H7 (cell line): Measurements from ENCODE around the gene PPM1N. TPM values are rescaled to one million over a fixed set of nuclear protein-coding genes. Genes with fewer than 3 reads are reported as not detected.

ENCODE experiments used
- DNase-seq: peaks from one replicate; pipeline ENCODE4 v3.0.0; 2012
- H3K27me3 ChIP-seq: 2 replicates; pipeline ENCODE4 v1.6.0; 2011; ENCODE audit warnings: mild to moderate bottlenecking, low read length; ENCODE audit not compliant: control insufficient read depth, insufficient read depth
- H3K36me3 ChIP-seq: replicated peaks from 2 replicates; pipeline ENCODE4 v1.5.1; 2011; ENCODE audit warnings: low read length; ENCODE audit not compliant: control insufficient read depth, insufficient read depth
- H3K4me3 ChIP-seq: 2 replicates; pipeline ENCODE4 v1.5.1; 2011; ENCODE audit warnings: low read depth, mild to moderate bottlenecking, control low read depth, low read length, moderate library complexity; ENCODE audit not compliant: insufficient read depth
- total RNA-seq: library from RNA; depleted of rRNA; stranded (reverse); fragments of >200 nt; shearing (Covaris generic); gene quantifications from 2 replicates; pipeline ENCODE4 v1.2.3, GENCODE V29; 2014

PPM1N gene
- total RNA-seq, 1 experiment from 2014 or later: 4.0 TPM

DNA sequence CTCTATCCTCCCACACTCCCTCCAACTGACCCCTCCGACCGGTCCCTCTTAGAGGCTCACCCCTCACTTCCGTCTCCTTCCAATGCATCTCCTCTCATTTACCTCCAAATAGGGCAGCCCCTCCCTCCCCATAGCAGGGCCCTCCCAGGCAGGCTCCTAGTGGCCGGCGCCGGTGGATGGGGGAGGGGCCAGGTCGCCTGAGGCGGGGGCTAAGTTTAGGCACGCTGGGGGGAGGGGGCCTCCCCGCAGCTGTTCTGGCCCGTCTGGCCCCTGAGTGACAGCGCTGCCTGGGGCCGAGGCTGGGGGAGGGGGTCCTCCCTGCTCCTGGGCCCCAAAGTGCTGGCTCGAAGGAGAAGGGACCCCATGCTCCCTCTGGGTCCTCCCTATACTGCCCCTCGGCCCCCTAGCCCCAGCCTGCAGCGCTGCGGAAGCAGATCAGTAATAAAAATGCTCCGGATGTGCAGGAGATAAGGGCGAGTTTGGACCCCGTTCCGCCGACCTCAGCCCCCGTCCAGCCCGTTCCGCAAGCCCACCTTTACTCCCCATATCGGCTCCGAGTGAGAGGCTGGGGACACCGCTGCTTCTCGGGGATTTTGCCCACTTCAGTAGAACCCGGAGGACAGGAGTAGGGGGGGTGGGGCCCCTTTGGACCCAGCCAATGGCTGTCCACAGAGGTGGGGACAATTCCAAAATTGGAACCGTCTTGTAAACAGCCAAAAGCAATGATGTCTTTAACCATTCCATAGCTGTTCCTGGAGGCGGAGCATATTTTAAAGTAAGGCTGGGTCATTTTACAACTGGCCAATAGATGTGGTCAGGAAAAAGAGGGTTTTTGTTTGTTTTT is 5.4 kb upstream of the PPM1N start:
- Histone ChIP-seq H3K36me3 (peaks cover 1% of the 10 kb centered on the region), H3K4me3 (peak overlapping the region; percentile 53), H3K27me3 (peaks cover 10% of the 10 kb centered on the region; the same call in 1 of the 2 replicates)
- peak; percentile 97 for DNase-seq

DNA sequence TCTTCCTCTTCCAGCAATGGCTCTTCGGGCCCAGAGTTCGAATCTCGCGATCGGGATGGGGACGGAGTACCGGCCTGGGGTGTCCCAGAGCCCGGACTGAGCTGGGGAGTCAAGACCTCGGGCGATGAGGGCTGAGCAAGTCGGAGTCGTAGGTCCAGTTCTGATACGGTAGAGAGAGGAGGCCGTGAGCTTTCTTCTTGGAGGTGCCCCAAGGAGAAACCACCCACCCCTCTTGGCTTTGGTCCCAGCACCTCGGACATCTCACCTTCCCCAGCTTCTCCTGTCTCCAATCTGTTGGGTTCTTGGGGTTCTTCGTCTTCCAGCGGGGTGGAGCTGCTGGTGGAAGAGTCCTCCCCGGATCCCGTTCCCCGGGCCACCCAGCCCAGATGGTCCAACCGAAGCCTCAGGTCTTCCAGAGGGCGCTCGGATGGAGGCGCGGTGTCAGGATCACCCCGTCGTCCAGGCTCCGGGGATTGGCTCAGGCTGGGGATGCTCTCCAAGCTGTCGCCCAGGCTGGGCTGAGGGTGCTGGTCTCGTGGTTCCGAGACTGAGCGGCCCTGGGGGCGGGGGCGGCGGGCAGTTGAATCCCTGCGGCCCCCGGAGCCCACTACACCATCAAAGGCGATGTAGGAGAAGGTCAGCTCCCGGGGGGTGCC is 3.9 kb upstream of the PPM1N start:
- Histone ChIP-seq H3K36me3 (no peaks in the 10 kb centered on the region; the same call in none of the 2 replicates), H3K27me3 (peaks cover 24% of the 10 kb centered on the region), H3K4me3 (no peak overlapping the region)
- DNase-seq: no peak

DNA sequence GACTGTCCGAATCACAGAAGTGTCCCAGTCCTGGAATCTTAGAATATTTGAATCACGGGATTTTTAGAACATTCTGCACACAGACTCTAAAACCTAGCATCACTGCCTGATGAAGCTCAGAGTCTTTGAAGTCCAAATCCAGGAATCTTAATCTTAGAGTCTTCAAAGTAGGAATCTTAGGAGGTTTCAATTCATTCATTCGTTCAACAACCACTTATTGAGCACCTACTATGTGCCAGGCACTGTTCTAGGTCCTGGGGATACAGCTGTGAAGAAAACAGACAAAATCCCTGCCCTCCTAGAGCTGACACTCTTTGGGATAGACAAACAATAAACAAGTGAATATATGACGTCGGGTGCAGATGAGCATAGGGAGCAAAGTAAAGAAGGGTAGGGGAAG is 3.1 kb upstream of the PPM1N start:
- DNase-seq: no peak
- H3K36me3 ChIP-seq: no peaks in the 10 kb centered on the region; the same call in none of the 2 replicates
- H3K4me3 ChIP-seq: no peak overlapping the region
- peaks cover 28% of the 10 kb centered on the region for H3K27me3 ChIP-seq

DNA sequence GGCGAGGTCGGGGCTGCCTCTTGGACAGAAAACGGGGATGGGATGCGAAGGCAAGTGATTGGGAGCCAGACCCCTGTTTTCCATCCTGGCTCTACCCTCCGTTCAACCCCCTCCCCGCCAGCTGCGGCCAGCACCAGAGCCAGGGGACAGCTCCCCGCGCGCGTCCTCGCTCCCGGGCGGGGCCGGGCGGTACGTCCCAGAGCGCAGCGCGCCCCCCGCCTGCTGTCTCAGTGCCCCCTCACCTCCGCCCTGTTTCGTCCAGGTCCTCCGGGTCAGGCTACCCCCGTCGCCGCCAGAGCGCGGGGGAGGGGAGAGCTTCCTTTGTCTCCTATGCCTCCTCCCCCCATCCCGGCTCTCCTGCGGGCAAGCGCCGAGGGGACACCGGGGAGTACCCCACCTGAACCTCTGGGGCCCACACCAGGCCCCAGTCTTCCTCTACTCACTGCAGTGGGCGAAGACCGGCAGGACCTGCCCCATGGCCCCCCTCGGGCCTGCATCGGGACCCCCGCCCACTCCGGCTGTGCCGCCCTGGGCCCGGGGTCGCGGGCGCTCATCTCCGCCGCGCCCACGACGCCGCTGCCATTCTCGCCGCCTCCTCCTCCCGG is 1.8 kb upstream of the PPM1N start:
- no peaks in the 10 kb centered on the region; the same call in none of the 2 replicates for H3K36me3 ChIP-seq
- peak overlapping the region; percentile 78 for H3K4me3 ChIP-seq
- H3K27me3 ChIP-seq: peaks cover 28% of the 10 kb centered on the region
- peak; percentile 95 for DNase-seq

DNA sequence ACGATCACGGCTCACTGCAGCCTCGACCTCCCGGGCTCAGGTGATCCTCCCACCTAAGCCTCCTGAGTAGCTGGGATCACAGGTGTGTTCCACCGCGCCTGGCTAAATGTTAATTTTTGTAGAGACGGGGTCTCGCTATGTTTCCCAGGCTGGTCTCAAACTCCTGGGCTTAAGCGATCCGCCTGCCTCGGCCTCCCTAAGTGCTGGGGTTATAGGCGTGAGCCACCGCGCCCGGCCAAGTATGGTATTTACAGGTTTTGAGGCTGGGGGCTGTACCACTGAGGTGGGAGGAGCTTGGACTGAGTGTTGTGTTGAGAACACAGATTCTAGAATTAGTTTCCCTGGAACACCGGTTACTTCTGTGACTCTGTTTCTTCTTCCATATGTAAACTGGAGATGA is 452 bp upstream of the PPM1N start:
- Histone ChIP-seq H3K36me3 (no peaks in the 10 kb centered on the region; the same call in none of the 2 replicates), H3K4me3 (no peak overlapping the region; the same call in 1 of the 2 replicates), H3K27me3 (peaks cover 28% of the 10 kb centered on the region)
- DNase-seq: peak; percentile 63

DNA sequence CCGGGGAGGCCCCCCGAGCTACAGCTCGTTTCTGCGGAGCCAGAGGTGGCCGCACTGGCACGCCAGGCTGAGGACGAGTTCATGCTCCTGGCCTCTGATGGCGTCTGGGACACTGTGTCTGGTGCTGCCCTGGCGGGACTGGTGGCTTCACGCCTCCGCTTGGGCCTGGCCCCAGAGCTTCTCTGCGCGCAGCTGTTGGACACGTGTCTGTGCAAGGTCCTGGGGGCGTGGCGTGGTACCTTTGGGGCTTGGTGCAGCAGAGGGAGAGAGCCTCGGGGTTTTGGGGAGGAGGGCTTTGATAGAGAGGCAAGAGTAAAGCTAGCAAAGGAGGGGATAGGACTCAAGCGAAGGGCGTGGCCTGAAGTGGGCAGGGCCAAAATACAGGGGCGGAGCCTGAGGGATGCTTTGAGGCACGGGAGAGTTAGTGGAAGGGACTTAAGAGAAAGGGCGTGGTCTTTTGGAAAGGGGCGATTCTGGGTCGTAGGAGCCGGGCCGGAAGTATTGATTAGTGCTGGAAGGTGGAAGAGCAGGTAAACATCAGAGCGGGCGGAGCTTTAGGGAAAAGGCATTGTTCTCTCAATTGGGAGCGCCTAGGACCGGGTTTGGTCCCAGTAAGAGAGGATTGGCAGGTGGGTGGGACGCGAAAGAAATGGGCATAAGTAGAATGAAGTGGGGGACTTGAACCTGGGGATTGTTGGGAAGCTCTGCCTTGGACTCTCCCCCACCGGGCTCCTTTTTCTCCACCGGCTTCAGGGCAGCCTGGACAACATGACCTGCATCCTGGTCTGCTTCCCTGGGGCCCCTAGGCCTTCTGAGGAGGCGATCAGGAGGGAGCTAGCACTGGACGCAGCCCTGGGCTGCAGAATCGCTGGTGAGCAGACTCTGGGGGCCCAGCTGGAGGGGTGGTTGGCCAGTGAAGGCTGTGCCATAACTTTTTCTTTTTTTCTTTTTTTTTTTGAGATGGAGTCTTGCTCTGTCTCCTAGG is 1.2 kb downstream of the PPM1N start:
- H3K36me3 ChIP-seq: no peaks in the 10 kb centered on the region
- peaks cover 28% of the 10 kb centered on the region for H3K27me3 ChIP-seq
- DNase-seq: peak; percentile 91
- peak overlapping the region; percentile 54 for H3K4me3 ChIP-seq

DNA sequence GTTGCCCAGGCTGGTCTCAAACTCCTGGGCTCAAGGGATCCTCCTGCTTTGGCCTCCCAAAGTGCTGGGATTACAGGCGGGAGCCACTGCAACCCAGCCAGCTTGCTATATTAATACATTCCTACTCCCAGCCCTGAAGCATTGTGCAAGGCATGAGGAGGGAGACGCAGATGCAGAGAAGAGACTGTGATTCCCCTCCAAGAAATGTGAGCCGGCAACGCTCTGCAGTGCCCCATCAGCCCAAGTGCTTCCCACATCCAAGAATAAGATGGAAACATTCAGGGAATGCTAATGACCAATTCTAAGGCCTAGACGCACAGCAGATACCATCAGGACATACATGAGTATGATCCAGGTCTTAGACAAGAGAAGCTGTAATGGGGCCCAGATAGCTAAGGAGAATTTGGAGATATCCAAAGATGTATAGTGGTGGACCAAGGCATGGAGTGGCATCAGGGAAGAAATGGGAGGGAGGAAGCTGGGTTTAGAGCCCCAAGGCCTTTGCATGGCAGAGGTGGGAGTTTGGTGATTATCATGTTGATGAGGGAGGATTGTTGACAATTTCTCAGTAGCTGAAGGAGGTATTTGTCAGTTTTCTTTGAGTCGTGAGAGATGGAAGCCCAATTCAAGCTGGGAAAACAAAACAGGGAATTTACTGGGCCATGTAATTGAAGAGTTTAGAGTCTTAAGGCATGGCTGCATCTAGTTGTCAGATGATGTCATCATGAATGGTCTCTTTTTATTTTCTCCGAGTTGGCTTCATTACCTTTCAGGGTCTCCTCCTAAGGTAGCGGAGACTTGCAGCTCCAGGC is 2.9 kb downstream of the PPM1N start:
- H3K27me3 ChIP-seq: peaks cover 24% of the 10 kb centered on the region
- no peak for DNase-seq
- no peaks in the 10 kb centered on the region for H3K36me3 ChIP-seq
- H3K4me3 ChIP-seq: no peak overlapping the region

DNA sequence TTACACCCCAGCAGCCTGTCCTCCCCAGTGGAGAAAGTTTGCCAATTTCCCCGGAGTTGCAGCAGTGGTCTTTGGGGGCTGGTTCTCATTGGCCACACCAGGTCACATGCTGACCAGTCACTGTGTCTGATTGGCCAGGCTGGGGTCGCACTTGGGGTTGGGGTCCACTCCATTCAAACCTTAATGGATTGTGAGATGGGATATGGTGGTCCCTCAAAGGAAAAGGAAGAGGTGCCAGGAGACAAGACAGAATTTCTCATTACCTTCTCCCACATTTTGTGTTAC is 3.4 kb downstream of the PPM1N start:
- no peaks in the 10 kb centered on the region for H3K36me3 ChIP-seq
- DNase-seq: no peak
- H3K4me3 ChIP-seq: no peak overlapping the region
- peaks cover 23% of the 10 kb centered on the region for H3K27me3 ChIP-seq

DNA sequence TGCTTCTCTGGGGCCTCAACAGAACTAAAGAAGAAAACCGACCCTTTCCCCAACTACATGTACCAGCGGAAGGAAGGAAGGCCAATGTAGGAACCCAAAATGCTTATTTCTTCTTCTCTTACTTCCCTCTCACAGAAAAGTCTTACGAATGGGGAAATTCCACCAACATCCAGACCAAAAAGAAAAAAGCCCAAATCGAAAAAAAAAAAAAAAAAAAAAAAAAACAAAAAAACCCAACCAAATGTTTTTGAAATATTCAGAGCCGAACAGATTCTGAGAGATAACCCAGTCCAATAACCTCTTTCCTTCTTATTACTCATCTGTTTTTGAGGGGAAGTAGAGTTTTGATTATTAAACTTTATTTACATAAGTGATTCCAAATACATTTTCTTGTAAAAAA is 3.9 kb downstream of the PPM1N start:
- H3K27me3 ChIP-seq: peaks cover 23% of the 10 kb centered on the region
- no peak overlapping the region for H3K4me3 ChIP-seq
- no peaks in the 10 kb centered on the region for H3K36me3 ChIP-seq
- DNase-seq: no peak

DNA sequence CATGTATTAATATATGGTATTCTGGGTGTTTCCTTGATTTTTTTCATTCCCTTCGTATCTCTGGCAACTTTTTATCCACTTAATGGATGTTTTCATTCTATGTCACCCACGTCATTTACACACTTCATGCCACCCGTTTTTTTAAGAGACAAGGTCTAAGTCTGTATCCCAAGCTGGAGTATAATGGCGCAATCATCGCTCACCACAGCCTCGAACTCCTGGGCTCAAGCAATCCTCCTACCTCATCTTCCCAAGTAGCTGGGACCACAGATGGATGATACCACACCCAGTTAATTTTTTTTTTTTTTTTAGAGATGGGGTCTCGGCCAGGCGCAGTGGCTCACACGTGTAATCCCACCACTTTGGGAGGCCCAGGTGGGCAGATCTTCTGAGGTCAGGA is 5.7 kb downstream of the PPM1N start:
- Histone ChIP-seq H3K4me3 (no peak overlapping the region), H3K36me3 (no peaks in the 10 kb centered on the region), H3K27me3 (peaks cover 7% of the 10 kb centered on the region)
- DNase-seq: no peak

DNA sequence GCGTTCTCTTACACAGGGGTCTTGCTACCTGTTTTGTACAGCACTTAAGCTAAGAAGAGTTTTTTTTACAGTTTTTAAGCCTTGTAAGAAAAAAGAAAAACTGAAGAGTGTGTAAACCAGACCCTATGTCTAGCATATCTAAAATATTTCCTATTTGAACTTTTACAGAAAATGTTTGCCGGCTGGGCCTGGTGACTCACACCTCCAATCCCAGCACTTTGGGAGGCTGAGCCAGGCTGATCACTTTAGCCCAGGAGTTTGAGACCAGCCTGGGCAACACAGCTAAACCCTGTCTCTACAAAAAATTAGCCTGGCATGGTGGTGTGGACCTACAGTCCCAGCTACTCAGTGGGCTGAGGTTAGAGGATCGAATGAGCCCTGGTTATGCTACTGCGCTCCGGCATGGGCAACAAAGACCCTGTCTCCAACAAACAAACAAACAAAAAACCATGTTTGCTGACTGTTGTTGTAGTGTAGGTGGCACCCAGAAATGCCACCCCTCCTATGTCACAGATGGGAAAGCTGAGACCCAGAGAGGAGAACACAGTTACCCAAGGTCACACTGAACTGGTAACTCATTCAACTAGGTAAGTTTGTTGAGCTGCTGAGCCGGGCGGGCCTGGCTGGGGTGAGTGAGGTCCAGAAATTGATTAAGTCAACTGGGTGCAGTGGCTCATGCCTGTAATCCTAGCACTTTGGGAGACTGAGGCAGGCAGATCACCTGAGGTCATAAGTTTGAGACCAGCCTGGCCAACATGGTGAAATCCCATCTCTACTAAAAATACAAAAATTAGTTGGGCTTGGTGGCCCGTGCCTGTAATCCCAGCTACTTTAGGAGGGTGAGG is 7.1 kb downstream of the PPM1N start:
- no peak for DNase-seq
- Histone ChIP-seq H3K36me3 (no peaks in the 10 kb centered on the region), H3K27me3 (no peaks in the 10 kb centered on the region; the same call in 1 of the 2 replicates), H3K4me3 (no peak overlapping the region)

DNA sequence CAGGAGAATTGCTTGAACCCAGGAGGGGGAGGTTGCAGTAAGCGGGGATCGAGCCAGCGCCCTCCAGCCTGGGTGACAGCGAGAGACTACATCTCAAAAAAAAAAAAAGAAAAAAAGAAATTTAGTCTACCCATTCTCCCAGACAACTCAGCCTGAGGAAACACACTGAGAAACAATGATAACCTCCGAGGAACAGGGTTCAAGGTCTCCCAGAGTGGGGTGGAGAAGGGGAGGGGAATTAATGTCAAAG is 7.7 kb downstream of the PPM1N start:
- H3K36me3 ChIP-seq: no peaks in the 10 kb centered on the region
- no peak for DNase-seq
- no peaks in the 10 kb centered on the region; the same call in 1 of the 2 replicates for H3K27me3 ChIP-seq
- H3K4me3 ChIP-seq: peak overlapping the region; percentile 90; the same call in 1 of the 2 replicates
